Measurements from ENCODE around the gene G6PD.
"Not testable (repeated sequence)": the region's sequence is repeated elsewhere in the genome, so short reads cannot be mapped to it uniquely, and the experiment has no call there.

Gene G6PD

DNA sequence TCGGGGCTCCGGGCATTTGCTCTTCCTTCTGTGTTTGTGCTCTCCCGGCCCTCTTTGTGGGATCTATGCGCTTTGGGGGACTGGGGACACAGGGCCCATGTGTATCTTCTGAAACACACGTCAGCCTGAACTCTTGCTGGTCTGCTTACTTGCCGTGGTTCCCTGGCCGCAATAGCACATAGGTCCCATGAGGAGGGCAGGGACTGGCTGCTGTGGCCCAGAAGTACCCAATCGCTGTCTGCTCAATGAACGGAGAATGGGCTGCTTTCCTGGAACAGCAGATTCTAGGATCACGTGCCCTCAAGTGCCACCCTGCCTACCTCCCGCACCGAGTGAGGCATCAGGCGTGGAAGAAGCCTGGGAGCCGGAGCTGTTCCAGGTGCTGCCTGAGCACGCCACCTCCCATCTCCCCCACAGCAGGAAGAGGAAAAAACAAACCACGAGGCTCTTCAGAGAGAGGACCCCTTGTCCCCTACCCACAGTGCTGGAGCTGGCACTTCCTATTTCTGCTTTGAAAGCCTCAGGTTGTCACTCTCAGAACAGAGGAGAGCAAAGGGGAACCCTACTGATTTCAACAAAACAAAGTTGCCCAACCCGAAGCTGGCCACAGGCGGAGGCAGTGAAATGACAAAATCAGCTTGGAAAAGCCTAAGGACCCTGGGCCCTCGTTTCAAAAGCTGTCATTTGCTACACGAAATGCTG lies 3.8 kb downstream of the G6PD start:
- no peak for DNase-seq (ENCODE audit: low read depth)

DNA sequence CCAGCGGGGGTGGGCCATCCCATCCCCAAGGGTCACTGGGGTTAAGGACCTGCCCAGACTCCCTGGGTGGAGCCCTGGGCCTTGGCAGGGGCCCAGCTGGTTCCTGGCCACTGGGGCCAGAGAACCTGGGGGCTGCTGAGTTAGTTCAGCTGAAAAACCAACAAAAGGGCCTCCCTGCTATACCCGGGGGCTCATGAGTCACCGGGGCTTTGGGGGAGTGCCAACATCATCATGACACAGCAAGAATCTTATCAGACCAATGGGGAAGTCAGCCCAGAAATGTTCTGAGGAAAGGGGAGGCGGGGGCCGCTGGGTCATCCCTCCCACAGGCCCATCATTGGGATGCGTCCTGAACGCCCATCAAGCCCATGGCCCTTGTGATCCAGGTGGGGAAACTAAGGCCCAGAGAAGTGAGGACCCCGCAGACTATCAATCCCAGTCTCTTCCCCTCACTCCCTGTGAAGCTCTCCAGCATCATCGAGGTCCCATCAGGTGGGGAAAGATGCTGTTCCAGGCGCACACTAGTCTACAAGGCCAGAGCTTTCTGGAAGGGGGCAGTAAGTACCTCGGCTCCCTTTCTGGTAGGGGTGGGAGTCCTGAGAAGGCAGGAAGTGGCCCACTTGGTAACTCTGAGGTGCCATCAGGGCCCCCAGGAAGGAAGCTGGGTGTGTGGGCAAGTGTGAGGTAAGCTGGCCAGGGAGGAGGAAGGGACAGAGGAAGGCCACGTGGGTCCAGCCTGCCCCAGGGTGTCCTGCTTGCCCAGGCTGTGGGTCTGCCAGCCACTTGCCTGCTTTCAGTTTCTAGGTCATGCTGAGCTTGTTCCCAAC lies 4.5 kb downstream of the G6PD start:
- no peak for DNase-seq (ENCODE audit: low read depth)

DNA sequence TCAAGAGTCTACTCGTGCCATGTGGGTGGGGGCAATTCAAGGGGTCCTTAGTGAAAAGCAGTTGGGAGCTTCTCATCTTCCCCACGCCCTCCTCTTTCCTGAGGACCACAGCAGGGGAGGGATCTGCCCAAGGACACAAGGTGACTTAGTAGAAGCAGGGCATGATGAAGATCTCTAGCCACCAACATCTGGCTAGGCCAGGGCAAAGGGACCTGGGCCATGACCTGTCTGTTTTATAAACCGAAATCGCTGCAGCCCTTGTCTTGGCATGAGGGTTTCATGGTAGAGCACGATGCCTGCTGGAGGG lies 5.1 kb downstream of the G6PD start:
- DNase-seq (ENCODE audit: low read depth): no peak

DNA sequence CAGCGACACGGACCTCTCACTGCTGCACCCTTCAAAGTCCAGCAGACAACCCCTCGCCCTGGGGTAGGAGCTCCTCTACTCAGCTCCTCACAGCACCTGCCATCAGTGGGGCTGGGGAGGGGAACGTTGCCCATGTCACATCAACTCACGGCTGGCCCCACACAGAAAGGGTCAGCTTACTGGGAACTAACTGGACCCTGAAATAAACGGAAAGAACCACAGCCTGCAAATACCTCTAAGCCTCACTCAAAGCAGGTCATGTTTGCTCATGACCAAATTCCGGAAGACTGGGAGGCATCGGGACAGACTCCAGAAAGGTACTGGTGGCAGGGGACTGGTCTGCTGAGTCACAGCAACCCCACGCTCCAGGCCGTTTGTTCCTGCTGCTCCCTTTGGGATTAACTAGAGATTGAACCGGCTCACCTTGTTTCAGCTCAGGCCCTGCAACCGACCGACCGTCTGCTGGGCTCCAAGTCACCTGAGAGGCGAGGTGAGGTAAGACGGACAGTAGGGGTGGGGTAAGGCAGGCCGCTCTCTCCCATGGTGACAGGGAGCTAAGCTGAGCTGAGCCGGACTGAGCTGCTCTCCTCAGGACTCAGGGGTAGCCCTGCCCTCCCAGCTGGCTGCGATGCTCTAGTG lies 5.6 kb downstream of the G6PD start:
- DNase-seq (ENCODE audit: low read depth): no peak

GRCh38 chrX:154540365-154540764 lies 6.3 kb downstream of the G6PD start:
- DNase-seq (ENCODE audit: low read depth): not testable (repeated sequence)

- no peak for DNase-seq (ENCODE audit: low read depth)
Observed at GRCh38 chrX:154539077-154539476, 7.6 kb downstream of the G6PD start.

GRCh38 chrX:154535892-154536291 lies 10.8 kb downstream of the G6PD start:
- DNase-seq (ENCODE audit: low read depth): no peak

- DNase-seq (ENCODE audit: low read depth): no peak
Observed at GRCh38 chrX:154534526-154535322, 11.9 kb downstream of the G6PD start.

DNA sequence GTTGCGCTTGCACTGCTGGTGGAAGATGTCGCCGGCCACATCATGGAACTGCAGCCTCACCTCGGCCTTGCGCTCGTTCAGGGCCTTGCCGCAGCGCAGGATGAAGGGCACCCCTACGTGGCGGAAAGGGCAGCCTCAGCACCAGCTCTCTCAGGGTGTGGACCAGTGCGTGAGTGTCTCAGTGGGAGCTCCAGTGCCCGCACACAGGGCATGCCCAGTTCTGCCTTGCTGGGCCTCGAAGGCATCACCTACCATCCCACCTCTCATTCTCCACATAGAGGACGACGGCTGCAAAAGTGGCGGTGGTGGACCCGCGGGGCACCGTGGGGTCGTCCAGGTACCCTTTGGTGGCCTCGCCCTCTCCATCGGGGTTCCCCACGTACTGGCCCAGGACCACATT lies 14.0 kb downstream of the G6PD start:
- no peak for DNase-seq (ENCODE audit: low read depth)

DNA sequence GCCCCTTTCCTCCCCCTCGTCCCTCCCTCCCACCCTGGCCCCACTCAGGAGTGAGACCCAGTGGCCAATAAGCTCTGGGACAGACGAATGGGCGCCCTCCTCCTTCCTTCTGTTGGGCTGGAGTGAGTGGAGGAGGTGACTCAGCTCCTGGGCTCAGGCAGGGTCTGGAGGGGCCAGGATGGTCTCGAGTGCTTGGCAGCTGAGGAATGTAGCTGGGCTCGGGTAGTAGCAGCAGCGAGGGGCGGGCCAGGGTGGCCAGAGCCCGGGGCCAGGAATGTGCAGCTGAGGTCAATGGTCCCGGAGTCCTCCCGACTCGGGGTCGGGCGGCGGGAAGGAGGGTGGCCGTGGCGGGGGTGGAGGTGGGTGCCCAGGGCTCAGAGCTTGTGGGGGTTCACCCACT lies 15.0 kb downstream of the G6PD start:
- DNase-seq (ENCODE audit: low read depth): no peak

DNA sequence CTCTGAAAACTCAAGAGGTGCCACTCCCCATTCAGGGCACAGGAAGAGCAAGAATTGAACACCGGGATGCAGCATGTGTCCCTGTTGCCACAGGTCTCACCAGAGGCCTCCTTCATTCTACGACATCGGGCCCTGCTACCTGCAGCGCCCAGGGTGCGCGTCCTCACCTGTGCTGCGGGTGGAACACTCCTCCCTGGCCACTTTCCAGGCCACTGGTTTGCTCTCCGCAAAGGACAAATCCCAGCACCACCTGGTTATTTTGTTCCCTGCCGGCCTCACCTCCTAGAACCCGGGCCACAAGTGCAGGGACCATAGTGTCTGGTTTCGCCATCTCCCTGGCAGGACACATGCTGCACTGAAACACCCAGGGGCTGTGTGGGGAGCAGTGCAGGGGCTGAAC lies 16.4 kb downstream of the G6PD start:
- no peak for DNase-seq (ENCODE audit: low read depth)

DNA sequence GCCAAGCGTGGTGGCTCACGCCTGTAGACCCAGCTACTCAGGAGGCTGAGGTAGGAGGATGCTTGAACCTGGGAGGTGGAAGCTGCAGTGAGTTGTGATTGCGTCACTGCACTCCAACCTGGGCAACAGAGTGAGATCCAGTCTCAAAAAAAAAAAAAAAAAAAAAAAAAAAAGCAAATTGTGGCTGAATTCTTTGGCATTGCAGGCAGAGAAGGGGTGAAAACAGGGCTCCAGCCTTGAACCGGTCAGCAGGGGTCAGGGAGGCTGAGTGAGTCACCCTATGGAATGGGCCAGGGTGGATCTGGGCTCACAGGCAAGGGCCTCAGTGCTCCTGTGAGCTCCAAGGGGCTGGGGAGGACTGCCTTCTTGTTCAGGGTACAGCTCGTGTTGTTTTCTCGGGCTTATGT lies 17.4 kb downstream of the G6PD start:
- no peak for DNase-seq (ENCODE audit: low read depth)

DNA sequence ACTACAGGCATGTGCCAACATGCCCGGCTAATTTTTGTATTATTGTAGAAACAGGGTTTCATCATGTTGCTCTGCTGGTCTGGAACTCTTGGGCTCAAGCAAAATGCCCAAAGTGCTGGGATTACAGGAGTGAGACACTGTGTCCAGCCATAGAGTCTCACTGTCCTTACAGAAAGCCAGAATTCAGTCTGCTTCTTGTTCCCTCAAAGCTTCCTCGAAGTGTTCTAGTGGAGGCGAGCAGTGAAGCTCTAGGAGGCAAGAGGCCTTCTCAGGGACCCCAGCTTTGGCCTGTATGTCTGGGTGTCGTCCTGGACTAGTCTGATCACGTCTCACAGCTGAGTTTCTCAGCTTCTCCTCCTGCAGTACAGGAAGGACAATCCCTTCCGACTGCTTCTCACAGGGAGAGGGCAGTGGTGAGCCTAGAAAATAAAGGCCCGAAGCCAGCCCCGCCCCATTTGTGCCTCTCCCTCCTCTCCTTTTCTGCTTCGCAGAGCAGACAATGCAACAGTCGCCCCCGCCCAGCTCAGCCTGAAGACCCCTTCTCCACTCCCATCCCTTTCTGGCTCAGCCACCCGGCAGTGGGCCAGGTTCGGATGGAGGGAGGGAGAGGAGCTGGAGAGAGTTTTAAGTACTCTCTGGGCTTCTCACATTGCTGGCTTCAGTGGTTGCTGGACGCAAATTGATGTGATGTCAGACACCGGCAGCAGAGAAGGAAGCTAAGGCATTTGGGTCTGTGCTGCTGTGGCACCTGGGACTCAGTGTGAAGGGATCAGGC lies 19.6 kb downstream of the G6PD start:
- no peak for DNase-seq (ENCODE audit: low read depth)

DNA sequence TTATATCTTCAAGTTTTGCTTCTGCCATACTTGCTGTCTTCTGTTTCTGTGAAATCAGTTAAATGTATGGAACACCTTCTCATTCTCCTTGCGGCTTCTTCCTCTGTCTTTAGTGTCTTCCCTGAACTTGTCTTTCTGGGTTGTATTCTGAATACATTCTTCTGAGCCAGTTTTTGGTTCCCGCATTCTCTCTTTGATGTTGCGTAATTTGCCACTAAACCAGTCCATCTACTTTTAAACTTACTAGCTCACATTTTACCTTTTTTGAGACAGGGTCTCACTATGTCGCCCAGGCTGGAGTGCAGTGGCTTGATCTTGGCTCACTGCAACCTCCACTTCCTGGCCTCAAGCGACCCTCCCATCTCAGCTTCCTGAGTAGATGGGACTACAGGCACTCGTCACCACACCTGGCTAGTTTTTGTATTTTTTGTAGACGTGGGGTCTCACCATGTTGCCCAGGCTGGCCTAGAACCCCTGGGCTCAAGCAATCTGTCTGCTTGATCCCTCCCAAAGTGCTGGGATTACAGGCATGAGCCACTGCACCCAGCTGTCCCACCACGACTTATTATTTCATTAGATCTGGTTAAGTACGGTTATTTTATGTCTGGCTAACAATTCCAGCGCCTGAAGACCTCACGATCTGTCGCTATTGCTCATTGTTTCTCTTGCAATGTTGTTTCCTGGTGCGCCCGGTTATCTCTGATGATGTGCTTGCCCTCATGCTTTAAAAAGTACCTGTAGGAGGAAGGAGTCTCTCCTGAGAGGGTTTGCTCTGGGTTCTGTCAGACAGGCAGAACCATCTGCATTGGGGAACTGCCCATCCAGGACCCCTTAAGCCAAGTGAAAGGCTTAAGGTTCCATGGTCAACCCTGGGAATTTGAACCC lies 20.8 kb downstream of the G6PD start:
- DNase-seq (ENCODE audit: low read depth): no peak

DNA sequence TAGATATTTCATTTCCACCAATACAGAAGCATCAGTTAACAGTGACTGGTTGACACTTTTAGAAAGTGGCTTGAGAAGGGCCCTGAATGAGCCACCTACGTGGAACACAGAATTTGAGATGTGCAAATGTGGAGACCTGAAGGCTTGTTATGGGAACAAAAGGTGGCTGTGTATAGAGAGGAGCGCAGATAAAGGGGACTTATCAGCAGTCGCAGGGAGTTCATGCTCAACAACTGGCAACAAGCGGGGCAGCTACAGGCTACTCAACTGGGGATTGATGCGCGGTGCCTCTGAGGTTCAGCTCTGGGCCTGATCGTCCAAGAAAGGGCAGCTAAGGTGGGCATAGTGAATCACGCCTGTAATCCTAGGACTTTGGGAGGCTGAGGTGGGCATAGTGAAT lies 27.3 kb downstream of the G6PD start:
- DNase-seq (ENCODE audit: low read depth): no peak

- no peak for DNase-seq (ENCODE audit: low read depth)
Observed at GRCh38 chrX:154517101-154517781, 29.4 kb downstream of the G6PD start.

- DNase-seq (ENCODE audit: low read depth): no peak
Observed at GRCh38 chrX:154516656-154517100, 30.0 kb downstream of the G6PD start.

DNA sequence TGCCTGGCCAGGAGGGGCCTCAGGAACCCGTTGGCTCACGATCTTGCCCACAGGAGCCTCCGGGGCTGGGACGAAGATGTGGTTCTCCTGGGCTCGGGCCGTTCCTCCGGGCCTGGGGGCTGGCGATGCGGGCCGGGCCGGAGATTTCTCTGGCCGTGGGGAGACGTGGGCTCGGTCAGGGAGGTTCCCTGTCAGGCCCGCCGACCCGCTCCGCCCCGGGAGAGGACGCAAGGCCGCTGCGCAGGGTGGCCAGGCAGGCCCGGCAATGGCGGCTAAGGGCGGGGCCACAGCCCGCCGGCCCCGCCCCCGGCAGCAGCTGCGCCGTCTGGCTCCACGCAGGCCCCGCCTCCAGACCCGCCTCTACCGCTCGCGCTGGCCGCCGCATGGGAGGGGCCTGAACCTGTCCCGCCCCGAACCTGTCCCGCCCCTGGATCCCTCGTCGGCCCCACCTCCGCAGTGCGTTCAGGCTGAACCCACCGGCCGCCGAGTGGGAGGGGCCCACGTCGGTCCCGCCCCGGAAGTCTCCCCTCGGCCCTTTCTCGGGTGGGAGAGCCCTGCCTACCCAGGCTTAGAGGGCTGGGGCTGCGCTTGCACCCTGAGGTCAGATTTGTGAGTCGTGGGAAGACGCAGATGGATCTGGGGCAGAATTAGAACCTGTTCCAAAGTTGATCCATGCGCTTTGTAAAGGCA lies 30.5 kb downstream of the G6PD start, which contains the start of gene FAM3A:
Gene FAM3A, minus strand, starts transcription at position 267 of the 690 bp plus-strand sequence. CDS start 460 bp downstream, outside the sequence.
- DNase-seq (ENCODE audit: low read depth): peak; percentile 71
